HL-60 (cell line): ENCODE results near the gene MAGOH.

Source experiments
- DNase-seq, 2 experiments: peaks; one replicate each; pipeline ENCODE4 v3.0.0-alpha.2; 2010 to 2020; ENCODE audit warnings: low read depth in 1 of 2, low spot score in 1 of 2
- H3K27ac ChIP-seq: fragments of 250-450 bp; sonication (Bioruptor Pico); replicated peaks from 2 replicates; pipeline ENCODE4 v1.5.1; 2020; ENCODE audit warnings: mild to moderate bottlenecking, moderate library complexity
- H3K27me3 ChIP-seq: fragments of 250-450 bp; sonication (Bioruptor Pico); 2 replicates; pipeline ENCODE4 v1.5.1; 2021; ENCODE audit warnings: mild to moderate bottlenecking, moderate library complexity; ENCODE audit not compliant: insufficient read depth, poor library complexity, severe bottlenecking
- H3K4me3 ChIP-seq: replicated peaks from 2 replicates; pipeline ENCODE4 v1.5.1; 2011; ENCODE audit warnings: mild to moderate bottlenecking, control low read depth, low read length; ENCODE audit not compliant: insufficient read depth
- CTCF ChIP-seq: IDR thresholded peaks from one replicate; pipeline ENCODE4 v1.5.1; 2011; ENCODE audit warnings: low read length, control low read depth, inconsistent platforms; ENCODE audit not compliant: insufficient read depth
- GABPA ChIP-seq: IDR thresholded peaks from 2 replicates; pipeline ENCODE4 v1.6.1; 2012; ENCODE audit warnings: low read depth
- POLR2AphosphoS5 ChIP-seq: IDR thresholded peaks from 2 replicates; pipeline ENCODE4 v1.6.1; 2012; ENCODE audit warnings: low read depth
- REST ChIP-seq: IDR thresholded peaks from 2 replicates; pipeline ENCODE4 v1.6.1; 2012; ENCODE audit warnings: low read depth; ENCODE audit not compliant: insufficient replicate concordance
- SPI1 ChIP-seq: IDR thresholded peaks from 2 replicates; pipeline ENCODE4 v1.6.1; 2012; ENCODE audit warnings: low read depth, mild to moderate bottlenecking, borderline replicate concordance

The MAGOH gene

GRCh38 chr1:53262000-53262399 lies 23.7 kb upstream of the MAGOH start:
- no peak overlapping the region for H3K27ac ChIP-seq
- DNase-seq, result no peak
- no peak overlapping the region for H3K4me3 ChIP-seq
- no peaks in the 10 kb centered on the region for H3K27me3 ChIP-seq
- TF ChIP-seq GABPA, result no peak
- no peak for TF ChIP-seq SPI1
- no peak for TF ChIP-seq REST
- no peak for TF ChIP-seq CTCF
- no peak for TF ChIP-seq POLR2AphosphoS5

GRCh38 chr1:53260631-53261247 lies 22.4 kb upstream of the MAGOH start:
- no peak for TF ChIP-seq REST
- TF ChIP-seq SPI1, result no peak
- TF ChIP-seq POLR2AphosphoS5, result no peak
- no peak for TF ChIP-seq CTCF
- no peak for TF ChIP-seq GABPA
- no peak overlapping the region for H3K4me3 ChIP-seq
- no peaks in the 10 kb centered on the region for H3K27me3 ChIP-seq
- no peak for DNase-seq
- H3K27ac ChIP-seq, result no peak overlapping the region

GRCh38 chr1:53259932-53260331 lies 21.6 kb upstream of the MAGOH start:
- no peak overlapping the region for H3K4me3 ChIP-seq
- DNase-seq, result no peak
- H3K27me3 ChIP-seq, result no peaks in the 10 kb centered on the region
- TF ChIP-seq REST (no peak), POLR2AphosphoS5 (no peak), SPI1 (no peak), GABPA (no peak)
- no peak overlapping the region for H3K27ac ChIP-seq

- no peak for DNase-seq
- no peak overlapping the region for H3K27ac ChIP-seq
- no peaks in the 10 kb centered on the region for H3K27me3 ChIP-seq
- TF ChIP-seq GABPA, result no peak
- no peak for TF ChIP-seq POLR2AphosphoS5
- TF ChIP-seq CTCF, result no peak
- TF ChIP-seq SPI1, result no peak
- TF ChIP-seq REST, result no peak
- H3K4me3 ChIP-seq, result no peak overlapping the region
Observed at GRCh38 chr1:53258216-53258615, 19.9 kb upstream of the MAGOH start.
